IPS-18c (cell line): ENCODE measurements around the gene MTMR3.
"Not testable (repeated sequence)": the region's sequence is repeated elsewhere in the genome, so short reads cannot be mapped to it uniquely, and the experiment has no call there.

Experiments
- H3K4me3 ChIP-seq: 2 replicates; pipeline ENCODE4 v1.7.0; 2013; ENCODE audit warnings: low read depth, mild to moderate bottlenecking, low read length, moderate library complexity; ENCODE audit not compliant: insufficient read depth
- H3K9me3 ChIP-seq: one replicate; pipeline ENCODE4 v1.6.1; 2013; ENCODE audit warnings: mild to moderate bottlenecking, low read length, moderate library complexity; ENCODE audit not compliant: control insufficient read depth, insufficient read depth

Gene MTMR3

DNA sequence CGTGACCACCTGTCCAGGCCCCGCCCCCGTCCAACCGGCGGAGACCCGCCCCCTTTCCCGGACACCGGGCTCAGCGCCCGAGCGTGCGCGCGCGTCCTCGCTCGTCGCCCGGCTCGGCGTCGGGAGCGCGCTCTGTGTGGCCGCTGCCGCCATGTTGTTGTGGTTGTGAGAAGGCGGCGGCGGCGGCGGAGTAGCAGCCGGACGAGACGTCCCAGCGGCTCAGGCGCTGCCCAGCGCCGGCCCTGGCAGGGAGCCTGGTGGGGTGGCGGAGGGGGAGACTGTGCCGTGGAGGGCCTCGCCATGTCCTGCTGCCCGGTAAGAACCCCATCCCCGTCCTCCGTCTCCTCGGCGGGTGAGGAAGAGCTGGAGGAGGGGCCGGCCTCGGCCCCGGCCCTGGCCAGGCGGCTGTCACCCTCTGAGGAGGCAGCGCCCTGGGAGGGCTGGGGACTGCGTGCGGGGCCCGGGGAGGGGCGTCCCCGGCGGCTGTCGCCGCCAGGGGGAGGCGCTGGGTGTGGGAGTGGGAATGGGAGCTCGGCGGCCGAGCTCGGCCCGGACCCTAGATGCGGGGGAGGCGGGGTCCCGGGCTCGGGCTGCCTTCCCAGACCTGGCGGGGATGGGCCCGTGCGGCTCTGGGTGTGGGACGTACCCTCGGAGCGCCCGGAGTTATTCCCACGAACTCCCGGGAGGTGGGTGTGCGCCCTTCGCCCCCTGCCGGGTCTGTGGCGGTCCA is at the start of gene MTMR3:
MTMR3 (plus strand) TSS at position 130 of the 730 bp plus-strand sequence. CDS start 87,886 bp downstream, outside the sequence.
- no peaks in the 10 kb centered on the region for H3K9me3 ChIP-seq

DNA sequence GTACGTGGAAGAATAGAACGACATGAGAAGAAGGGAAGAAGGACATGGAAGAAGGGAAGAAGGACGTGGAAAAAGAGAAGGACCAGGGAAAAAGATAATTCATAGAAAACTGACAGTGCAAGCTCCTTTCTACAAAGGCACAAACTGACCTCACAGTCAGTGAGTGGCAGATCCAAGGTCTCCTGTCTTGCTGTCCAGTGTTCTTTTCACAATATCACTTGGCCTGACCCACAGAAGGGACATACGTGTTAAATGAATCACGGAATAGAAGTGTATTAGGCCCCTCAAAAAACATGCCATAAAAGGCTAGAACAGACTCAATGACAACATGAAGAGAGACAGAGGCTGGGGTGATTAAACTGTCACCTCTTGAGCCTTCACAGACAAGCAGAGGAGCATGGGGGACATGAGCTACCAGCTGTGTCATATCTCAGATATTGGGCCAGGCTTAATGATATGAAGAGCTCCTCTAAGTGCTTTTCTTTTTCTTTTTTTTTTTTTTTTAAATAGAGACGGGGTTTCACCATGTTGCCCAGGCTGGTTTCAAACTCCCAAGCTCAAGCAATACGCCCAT is 49.5 kb upstream of the MTMR3 start:
- Histone ChIP-seq H3K9me3 (no peaks in the 10 kb centered on the region), H3K4me3 (no peak overlapping the region)

More for the DNA sequence above, at the start of gene MTMR3:
- peak within 1 kb of the TSS; percentile 95 for H3K4me3 ChIP-seq

DNA sequence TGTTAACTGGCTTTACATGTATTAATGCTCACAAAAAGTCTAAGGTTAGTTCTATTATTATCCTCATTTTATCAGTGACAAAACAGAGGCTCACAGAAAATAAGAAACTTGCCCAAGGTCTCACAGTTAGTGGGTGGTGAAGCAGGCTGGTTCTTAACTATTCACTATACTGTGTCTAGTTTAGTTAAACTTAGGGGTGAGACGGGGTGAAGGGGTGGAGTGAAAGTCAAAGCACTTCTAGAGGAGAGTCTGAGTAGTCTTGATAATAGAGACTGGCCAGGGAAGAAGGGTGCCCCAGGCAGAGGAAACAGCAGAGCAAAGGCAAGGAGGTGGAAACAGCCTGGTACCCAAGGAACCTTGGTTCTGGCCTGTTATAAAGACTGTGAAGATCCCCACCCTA is 48.9 kb upstream of the MTMR3 start:
- no peaks in the 10 kb centered on the region for H3K9me3 ChIP-seq

DNA sequence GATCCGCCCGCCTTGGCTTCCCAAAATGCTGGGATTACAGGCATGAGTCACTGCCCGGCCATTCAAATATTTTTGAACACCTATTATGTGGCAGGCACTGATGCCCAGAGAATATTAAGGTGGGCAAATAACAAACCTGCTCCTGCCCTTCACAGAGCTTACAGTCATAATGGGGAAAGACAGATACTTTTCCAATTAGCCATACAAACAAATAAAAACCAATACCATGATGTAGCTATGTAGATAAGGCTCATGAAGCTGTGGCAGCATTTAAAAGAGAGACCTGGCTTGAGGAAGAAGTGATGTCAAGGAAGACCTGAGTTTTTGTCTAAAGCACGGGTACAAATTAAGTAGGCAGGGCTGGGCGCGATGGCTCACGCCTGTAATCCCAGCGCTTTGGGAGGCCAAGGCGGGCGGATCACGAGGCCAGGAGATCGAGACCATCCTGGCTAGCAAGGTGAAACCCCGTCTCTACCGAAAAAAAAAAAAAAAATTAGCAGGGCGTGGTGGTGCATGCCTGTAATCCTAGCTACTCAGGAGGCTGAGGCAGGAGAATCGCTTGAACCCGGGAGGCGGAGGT is 46.1 kb upstream of the MTMR3 start:
- H3K4me3 ChIP-seq, H3K9me3 ChIP-seq: not testable (repeated sequence)

More for the DNA sequence above, 48.9 kb upstream of the MTMR3 start:
- no peak overlapping the region for H3K4me3 ChIP-seq

DNA sequence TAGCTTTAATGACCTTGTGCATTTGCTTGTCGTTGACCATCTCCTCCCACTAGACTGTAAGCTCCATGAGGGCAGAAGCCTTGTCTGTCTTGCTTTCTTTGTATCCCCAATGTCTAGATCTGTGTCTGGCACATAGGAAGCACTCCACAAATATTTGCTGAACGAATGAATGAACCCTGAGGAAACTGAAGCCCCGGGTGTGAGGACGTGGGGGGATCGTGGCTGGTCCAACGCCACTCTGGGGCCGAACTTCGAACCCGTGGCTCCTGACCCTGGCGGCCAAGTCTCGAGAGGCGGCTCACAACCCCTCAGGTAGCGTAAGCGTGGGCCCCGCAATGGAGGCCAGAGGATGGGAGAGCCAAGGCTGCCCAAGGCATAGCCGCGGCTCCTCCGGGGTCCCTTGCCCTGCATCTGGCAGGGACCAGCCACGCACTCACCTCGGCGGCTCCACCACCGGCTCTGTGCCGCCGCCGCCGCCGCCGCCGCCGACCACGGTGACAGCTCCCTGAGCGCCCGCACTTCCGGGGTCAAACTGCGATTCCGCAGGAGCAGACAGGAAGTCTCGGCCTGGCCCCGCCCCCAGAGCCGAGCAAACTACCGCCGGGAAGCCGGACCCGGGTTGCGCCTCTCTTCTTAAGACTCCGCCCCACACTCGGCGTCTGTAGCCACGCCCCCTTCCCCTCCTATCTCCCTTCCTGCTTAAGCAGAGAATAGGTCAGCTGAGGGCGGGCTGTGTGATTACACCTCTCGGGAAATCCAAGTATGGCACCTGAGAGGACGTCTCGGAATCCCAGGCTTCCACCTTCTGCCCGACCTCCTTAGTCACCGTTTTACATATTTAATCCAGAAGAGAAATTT is 45.0 kb upstream of the MTMR3 start, which contains the start of gene ASCC2:
ASCC2 (minus strand) TSS at position 534 of the 858 bp plus-strand sequence. CDS start 5,949 bp downstream, outside the sequence.
- H3K4me3 ChIP-seq = peak within 1 kb of the TSS; percentile 91
- H3K9me3 ChIP-seq = no peaks in the 10 kb centered on the region

DNA sequence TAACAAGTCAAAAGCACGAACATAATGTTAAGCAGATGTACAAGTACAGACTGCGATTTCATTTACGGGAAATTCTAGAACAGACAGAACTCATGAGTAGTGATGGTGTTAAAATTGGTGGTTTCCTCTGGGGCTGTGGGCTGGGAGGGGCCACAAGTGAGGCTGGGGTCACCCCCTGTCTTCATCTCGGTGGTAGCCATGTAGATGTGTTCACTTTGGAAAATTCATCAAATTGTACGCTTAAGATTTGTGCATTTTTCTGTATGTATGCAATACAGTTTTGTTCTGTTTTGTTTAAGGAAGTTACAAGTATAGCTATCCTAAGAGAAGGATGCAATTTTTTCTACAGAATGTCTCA is 44.4 kb upstream of the MTMR3 start:
- H3K9me3 ChIP-seq = no peaks in the 10 kb centered on the region
- H3K4me3 ChIP-seq = peak overlapping the region; percentile 42

DNA sequence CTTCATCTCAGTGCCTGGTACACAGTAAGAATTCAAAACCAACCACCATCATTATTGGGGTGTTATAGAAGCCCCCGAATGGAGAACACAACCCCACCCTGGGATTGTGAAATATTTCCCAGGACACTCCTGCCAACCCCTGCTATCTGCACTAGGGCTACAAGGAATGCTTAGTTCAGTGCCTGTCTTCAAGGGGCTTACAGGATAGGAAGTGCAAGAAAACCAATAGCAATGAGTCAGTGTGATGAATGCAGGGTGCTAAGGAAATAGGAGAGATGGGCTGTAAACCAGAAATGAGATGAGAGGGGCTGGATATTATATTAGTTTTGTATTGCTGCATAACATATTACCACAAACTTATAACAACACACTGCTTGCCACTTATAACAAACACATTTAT is 43.9 kb upstream of the MTMR3 start:
- Histone ChIP-seq H3K9me3 (no peaks in the 10 kb centered on the region), H3K4me3 (no peak overlapping the region)

DNA sequence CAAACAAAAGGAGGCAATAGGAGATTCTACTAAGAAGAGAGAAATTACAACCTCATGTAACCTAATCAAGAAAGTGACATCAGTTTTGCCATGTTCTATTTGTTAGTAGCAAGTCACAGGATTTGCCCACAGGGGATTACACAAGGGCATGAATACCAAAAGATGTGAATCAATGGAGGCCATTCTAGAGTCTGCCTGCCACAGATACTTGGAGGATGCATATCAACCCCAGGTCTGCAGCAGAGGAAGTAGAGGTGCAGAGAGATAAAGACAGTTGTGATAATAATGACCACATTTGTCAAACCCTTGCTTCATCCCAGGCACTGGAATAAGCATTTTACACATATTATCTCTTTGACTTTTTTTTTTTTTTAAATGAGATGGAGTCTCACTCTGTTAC is 42.5 kb upstream of the MTMR3 start:
- no peak overlapping the region for H3K4me3 ChIP-seq
- no peaks in the 10 kb centered on the region for H3K9me3 ChIP-seq

DNA sequence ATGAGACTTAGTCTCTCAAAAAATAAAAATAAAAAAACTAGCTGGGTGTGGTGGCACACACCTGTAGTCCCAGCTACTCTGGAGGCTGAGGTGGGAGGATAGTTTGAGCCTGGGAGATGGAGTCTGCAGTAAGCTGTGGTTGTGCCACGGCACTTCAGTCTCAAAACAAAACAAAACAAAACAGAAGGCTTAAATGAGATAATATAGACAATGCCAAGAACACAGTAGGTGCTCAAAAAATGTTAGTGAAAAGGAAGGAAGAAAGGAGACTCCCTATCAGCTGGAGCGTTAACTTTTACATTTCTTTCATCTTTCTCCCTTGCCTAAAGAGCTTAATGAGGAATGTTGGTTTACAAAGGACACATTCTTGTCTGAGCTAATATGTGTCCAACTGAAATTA is 40.8 kb upstream of the MTMR3 start:
- Histone ChIP-seq H3K4me3 (no peak overlapping the region), H3K9me3 (no peaks in the 10 kb centered on the region)

DNA sequence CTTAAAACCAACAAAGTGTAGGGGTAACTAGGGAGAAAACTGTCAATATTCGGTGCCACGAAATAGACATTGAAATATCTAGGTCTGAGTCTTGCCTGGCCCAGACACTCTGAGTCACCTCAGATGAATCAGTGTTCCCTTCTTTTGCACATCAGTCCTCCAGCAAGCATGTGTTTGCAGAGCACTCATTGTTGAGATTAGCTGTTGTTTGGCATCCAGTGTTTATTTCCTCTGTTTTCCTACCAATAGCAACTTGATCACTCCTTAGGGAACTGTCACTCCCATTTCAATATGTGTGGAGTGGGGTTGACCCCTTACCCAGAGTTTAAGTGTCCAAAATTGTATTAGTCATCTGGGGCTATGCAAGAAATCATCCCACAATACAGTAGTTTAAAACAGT is 40.2 kb upstream of the MTMR3 start:
- H3K9me3 ChIP-seq = no peaks in the 10 kb centered on the region
- H3K4me3 ChIP-seq = no peak overlapping the region

DNA sequence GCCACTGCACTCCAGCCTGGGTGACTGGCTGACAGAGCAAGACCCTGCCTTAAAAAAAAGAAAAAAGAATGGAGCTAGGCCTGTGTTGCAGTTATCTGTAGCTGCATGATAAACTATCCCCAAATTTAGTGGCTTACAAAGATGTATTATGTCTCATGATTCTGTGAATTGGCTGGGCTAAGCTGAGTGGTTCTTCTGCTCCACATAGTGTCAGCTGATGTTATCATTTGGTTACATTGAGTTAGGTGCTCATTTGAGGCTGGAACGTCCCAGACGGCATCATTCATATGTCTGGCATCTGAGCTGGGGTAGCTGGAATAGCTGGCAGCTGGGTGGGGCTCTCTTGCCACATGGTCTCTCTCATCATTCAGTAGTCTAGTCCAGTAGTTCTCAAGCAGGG is 36.7 kb upstream of the MTMR3 start:
- Histone ChIP-seq H3K9me3 (no peaks in the 10 kb centered on the region), H3K4me3 (no peak overlapping the region)

DNA sequence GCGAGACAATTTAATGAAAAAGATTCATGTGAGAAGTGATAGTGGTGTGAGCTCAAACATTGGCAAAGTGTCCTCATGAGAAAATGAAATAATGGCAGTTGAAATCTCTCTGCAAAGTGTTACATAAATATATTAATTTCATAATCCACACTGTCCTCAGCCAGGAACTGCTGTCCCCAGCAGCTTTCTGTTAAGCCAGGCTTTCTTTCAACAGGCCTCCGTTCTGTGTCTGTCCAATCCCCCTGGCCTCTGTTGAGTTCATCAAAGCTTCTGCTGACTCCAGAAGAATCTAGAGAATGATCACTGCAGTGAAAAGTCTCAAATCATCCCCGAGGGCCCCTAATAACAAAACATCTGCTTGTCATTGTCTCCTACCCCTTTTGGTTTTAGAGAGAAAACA is 34.9 kb upstream of the MTMR3 start:
- no peak overlapping the region for H3K4me3 ChIP-seq
- no peaks in the 10 kb centered on the region for H3K9me3 ChIP-seq

DNA sequence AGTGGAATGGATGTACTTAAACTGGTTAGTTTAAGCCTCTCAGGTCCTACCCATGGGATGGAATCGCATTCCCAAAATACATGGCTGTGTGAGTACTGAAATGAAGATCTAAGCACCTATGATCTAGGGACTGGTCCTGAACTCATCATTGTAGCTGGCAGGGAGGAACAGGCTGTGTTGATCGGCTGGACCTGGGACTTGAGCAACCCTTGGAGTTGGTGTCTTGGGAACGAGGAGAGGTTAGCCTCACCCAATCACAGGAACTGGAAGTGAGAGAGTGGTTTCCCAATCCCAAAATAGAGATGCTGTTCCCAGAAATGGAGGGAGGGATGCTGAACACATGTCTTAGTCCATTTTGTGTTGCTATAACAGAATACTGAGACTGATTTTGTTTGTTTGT is 28.5 kb upstream of the MTMR3 start:
- no peak overlapping the region for H3K4me3 ChIP-seq
- no peaks in the 10 kb centered on the region for H3K9me3 ChIP-seq

DNA sequence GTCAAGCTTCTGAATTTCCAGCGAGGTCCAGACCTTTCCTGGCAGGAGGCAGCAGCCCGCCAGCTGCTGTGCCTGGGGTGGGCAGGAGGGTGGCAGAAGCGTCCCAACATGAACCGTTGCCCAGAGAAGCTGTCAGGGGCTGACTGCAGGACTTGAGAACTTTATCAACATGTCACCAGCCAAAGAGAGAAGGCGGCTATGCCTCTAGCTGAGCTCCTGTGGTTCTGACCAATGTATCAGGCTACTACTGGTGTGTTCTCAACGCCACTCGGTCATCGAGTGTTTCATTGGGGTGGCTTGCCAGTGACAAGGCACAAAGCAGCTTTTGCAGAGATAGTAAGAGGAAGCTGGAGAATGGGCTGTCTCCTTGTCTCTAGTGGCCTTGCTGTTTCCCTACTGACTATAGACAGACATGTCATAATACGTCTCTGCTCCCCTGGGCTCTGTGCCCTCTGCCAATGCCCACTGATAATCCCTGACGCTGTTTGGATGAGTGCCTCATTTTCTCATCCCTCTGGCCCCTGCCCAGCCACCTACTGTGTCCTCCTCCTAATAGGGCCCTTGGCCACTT is 27.3 kb upstream of the MTMR3 start:
- no peaks in the 10 kb centered on the region for H3K9me3 ChIP-seq
- no peak overlapping the region for H3K4me3 ChIP-seq

DNA sequence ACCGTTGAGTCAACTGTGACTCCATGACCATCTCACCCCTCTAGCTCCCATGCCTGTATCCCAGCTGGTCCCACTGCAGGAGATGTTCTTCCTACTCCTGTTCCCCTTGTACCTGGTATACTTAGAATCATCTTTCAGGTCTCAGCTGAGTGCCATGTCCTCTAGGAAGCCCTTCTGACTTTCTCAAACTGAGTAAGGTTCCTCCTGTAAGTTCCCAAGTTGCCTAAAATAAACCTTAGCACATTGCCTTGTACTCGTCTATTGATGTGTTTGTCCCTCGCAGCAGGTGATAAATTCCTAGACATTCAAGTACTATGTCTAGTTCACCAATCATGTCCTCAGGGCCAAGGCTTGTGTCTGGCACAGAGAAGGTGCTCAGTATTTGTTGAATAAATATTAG is 26.5 kb upstream of the MTMR3 start:
- Histone ChIP-seq H3K4me3 (no peak overlapping the region), H3K9me3 (no peaks in the 10 kb centered on the region)

DNA sequence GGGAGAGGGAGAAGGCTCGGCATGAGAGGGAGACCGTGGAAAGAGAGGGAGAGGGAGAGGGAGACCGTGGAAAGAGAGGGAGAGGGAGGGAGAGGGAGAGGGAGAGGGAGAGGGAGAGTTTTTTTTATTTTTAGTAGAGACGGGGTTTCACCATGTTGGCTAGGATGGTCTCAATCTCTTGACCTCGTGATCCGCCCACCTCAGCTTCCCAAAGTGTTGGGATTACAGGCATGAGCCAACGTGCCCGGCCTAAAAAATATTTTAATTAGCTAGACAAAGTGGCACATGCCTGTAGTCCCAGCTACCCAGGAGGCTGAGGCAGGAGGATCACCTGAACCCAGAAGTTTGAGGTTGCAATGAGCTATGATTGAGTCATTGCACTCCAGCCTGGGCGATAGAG is 23.9 kb upstream of the MTMR3 start:
- H3K4me3 ChIP-seq, H3K9me3 ChIP-seq: not testable (repeated sequence)

DNA sequence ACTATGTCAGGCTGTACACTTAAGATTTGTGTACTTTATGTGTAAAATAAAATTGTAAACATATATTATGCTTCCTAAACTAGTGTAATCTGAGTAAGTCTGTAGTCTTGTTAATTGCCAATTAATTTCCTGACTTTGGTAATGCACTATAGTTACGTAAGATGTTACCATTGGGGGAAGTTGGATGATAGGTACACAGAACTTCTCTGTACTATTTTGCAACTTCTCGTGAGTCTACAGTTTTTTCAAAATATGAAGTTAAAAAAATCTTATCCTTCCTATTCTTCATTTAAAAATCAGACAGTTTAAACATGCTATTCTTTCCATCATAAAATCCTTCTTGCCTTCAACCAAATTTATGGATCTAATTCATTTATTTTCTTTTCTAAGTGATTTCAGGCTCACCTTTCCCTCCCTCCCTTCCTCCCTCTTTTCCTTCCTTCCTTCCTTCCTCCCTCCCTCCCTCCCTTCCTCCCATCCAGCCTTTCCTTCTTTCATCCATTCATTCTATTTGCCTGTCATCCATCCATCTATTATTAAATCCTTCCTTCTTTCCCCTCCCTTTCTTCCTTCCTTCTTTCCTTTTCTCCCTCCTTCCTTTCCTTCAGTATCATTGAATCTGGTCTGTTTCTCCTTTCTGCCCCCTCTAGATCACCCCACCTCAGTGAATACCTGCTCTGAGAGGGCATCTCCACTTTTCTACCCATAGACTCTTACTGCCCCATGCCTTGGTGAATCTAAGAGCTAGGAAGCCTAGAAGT is 22.8 kb upstream of the MTMR3 start:
- Histone ChIP-seq H3K4me3 (no peak overlapping the region), H3K9me3 (no peaks in the 10 kb centered on the region)
